Measurements from ENCODE around the gene NLK.
"Not testable (repeated sequence)": the region's sequence is repeated elsewhere in the genome, so short reads cannot be mapped to it uniquely, and the experiment has no call there.

Gene NLK

DNA sequence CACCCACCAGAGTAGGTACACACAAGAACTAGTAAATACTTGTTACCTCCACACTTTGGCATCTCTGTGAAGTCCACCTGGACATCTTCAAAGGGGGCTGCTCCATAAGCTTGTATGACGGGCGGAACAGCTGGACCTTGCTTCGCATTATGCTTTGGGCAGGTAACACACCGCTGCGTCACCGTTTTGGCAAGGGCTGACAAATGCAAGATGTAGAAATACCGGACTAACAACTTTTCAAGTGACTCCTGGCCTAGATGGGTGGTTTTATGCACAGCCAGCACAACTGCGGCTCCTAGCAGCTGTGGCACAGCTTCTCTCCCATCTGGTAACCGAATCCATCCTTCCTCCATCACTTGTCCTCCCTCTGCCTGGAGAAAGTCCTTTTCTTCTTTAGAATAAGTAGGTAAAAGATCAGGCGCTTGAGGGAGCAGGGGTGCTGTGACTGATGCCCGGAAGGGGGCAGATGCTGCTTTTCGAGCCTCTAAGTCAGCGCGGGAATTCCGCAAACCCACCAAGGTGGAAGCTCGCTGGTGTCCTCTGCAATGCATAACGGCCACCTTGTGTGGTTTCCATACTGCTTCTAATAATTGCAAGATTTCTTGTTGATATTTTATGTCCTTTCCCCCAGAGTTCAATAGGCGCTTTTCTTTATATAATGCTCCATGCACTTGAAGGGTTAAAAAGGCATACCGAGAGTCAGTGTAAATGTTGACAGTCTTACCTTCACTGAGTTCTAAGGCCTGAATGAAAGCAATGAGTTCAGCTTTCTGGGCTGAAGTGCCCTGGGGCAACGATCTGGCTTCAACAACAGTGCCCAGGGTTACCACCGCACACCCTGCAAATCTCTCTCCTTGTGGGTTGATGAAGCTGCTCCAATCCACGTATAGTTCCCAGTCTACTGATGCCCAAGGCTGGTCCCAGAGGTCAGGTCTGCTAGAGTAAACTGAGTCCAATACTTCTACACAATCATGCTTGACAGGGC, 191.7 kb downstream of the NLK start:
- H3K27ac Mint-ChIP-seq; H3K9me3 Mint-ChIP-seq; H3K4me1 Mint-ChIP-seq (ENCODE audit: low read depth); H3K4me3 Mint-ChIP-seq; H3K36me3 Mint-ChIP-seq (ENCODE audit: low read depth): not testable (repeated sequence)
- peaks cover 24% of the 10 kb centered on the region for H3K27me3 Mint-ChIP-seq

DNA sequence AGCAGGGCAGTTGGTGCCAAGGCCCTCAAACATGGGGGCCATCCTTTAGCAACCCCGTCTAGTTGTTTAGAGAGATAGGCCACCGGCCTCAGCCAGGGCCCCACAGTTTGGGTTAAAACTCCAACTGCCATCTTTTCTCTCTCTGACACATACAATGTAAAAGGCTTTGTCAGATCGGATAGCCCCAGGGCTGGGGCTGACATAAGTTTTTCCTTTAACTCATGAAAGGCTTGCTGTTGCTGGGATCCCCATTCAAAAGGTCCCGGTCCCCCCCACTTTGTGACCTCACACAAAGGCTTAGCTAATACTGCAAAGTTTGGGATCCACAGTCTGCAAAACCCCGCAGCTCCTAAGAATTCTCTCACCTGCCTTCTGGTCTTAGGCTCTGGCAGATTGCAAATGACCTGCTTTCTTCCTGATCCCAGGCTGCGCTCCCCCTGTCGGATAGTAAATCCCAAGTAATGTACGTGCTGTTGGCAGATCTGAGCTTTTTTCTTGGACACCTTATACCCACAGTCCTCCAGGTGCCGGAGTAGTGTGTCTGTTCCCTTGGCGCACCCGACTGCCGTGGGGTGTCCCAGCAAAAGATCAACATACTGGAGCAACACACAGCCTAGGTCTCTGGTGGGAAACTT, 192.7 kb downstream of the NLK start:
- not testable (repeated sequence) for H3K36me3 Mint-ChIP-seq (ENCODE audit: low read depth); H3K9me3 Mint-ChIP-seq; H3K4me3 Mint-ChIP-seq; H3K4me1 Mint-ChIP-seq (ENCODE audit: low read depth); H3K27ac Mint-ChIP-seq
- H3K27me3 Mint-ChIP-seq, result peaks cover 14% of the 10 kb centered on the region

DNA sequence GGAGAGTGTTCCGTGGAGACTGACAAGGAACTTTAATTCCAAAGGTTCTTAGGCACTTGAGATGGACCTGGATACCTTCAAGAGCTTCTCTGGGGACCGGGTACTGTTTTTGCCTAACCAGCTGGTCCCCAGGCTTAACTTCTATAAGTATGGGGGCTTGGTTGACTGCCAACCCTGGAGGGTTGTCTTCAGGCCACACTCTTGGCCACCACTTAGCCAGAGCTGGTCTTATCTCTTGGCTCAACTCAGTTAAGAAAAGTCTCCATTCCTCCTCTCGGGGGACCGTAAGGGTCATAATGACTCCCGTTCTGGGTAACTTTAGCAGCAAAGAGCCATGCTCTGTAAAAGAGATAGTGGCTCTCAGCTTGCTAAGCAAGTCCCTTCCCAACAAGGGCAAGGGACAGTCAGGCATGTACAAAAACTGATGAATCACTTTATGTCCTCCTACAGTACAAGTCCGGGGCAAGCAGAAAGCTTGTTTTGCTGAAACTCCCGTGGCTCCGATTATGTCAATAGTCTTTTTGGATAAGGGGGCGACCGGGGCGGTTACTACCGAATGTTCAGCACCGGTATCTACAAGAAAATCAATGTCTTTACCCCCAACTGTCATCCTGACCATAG, 193.7 kb downstream of the NLK start:
- H3K27me3 Mint-ChIP-seq; H3K36me3 Mint-ChIP-seq (ENCODE audit: low read depth); H3K4me1 Mint-ChIP-seq (ENCODE audit: low read depth); H3K27ac Mint-ChIP-seq; H3K9me3 Mint-ChIP-seq; H3K4me3 Mint-ChIP-seq: not testable (repeated sequence)

DNA sequence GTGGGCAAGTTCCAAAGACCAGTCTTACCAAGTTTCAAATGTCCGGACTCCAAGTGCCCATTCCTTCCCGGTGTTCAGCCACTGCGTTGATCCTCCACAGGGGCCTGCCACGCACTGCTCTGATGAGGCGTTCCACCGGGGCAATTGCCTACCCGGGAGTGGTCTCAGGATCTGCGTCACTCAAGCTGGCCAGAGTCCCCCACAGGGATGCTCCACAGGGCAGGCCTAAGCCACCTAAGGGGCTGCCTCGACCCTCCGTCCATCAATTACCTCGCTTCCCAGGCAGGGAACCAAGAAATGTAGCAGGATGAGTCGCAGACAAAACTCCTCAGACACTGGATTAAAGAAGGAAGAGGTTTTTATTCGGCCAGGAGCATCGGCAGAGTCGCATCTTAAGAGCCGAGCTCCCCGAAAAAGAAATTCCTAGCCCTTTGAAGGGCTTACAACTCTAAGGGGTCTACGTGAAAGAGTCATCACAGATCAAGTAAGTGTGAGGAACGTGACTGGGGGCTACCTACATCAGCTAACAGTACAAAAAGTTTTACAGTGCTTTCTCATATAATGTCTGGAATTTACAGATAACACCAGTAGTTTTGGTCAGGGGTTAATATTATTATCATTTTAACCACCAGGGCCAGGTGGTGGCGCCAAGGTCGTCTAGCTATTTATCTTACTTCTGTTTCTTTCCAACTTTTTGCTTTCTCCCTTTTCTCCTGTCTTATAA, 196.2 kb downstream of the NLK start:
- H3K4me3 Mint-ChIP-seq; H3K9me3 Mint-ChIP-seq; H3K27me3 Mint-ChIP-seq; H3K4me1 Mint-ChIP-seq (ENCODE audit: low read depth); H3K36me3 Mint-ChIP-seq (ENCODE audit: low read depth); H3K27ac Mint-ChIP-seq: not testable (repeated sequence)

DNA sequence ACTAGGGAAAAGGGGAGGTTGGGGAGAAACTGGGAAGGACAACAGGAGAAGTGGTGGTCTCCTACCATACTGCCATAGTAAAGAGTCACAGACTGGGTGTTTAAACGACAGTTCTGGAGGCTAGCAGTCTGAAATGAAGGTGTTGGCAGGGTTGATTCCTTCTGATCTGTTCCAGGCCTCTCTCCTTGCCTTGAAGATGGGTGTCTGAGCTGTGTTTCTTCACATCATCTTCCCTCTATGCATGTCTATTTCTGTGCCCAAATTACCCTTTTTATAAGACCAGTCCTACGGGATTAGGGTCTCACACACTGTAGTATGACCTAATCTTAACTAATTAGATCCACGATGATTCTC, 196.8 kb downstream of the NLK start:
- Mint-ChIP-seq H3K27me3 (peaks cover 3% of the 10 kb centered on the region), H3K4me1 (ENCODE audit: low read depth) (no peaks in the 10 kb centered on the region), H3K36me3 (ENCODE audit: low read depth) (no peaks in the 10 kb centered on the region), H3K27ac (no peak overlapping the region), H3K4me3 (no peak overlapping the region), H3K9me3 (no peaks in the 10 kb centered on the region)

DNA sequence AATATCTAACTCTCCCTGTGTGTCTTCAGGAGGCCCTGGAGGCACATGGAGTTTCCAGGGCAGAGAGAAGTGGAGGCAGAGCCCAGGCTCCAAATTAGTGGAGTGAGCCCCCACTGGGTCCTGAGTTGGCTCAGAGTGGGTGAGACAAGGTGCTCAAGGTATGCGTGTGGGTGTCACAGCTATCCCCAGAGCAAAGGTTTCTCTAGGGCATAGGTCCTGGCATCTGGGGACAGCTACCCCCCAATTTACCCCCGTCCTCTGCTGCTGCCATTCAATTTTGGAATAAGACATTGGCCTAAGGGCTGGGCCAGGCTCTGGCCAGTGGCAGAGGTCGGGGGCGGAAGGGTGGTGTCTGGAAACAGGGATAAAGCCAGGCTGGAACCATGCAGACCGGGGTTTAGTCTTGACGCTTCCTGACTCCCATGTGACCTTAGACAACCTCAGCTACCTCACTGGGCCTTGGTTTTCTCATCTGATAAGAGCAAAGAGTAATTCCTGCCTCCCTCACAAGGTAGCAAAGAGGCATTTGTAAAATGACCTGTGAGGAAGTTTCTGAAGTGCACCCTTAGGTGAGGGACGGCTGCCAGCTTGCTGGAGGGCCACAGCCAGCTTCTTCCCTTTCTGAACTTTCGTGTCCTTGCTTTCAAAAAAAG, 198.3 kb downstream of the NLK start:
- Mint-ChIP-seq H3K4me1 (ENCODE audit: low read depth) (no peaks in the 10 kb centered on the region), H3K36me3 (ENCODE audit: low read depth) (no peaks in the 10 kb centered on the region), H3K27ac (no peak overlapping the region), H3K9me3 (no peaks in the 10 kb centered on the region), H3K4me3 (no peak overlapping the region), H3K27me3 (no peaks in the 10 kb centered on the region)

DNA sequence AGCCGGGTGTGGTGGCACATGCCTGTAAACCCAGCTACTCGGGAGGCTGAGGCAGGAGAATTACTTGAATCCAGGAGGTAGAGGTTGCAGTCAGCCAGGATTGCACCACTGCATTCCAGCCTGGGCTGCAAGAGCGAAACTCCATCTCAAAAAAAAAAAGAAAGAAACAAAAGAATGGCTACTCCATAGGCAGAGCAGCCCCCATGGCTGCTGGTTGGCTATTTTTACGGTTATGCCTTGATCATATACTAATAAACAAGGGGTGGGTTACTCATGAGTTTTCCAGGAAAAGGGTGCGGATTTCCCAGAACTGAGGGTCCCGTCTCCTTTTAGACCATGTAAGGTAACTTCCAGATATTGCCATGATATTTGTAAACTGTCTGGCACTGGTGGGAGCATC, 200.3 kb downstream of the NLK start:
- H3K4me3 Mint-ChIP-seq, result no peak overlapping the region
- no peak overlapping the region for H3K27ac Mint-ChIP-seq
- H3K9me3 Mint-ChIP-seq, result no peaks in the 10 kb centered on the region
- H3K4me1 Mint-ChIP-seq (ENCODE audit: low read depth), result no peaks in the 10 kb centered on the region
- H3K36me3 Mint-ChIP-seq (ENCODE audit: low read depth), result no peaks in the 10 kb centered on the region
- H3K27me3 Mint-ChIP-seq, result no peaks in the 10 kb centered on the region

DNA sequence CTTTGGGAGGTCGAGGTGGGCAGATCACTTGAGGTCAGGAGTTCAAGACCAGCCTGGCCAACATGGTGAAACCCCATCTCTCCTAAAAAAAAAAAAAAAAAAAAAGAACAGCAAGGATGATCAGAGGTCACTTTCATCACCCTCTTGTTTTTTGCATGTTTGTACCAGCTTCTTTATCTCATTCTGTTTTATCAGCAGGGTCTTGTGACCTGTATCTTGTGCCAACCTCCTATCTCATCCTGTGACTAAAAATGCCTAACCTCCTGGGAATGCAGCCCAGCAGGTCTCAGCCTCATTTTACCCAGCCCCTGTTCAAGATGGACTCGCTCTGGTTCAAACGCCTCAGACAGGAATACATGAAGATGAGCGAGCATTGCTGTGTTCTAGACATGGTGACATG, 200.8 kb downstream of the NLK start:
- H3K4me1 Mint-ChIP-seq (ENCODE audit: low read depth); H3K27ac Mint-ChIP-seq; H3K27me3 Mint-ChIP-seq; H3K9me3 Mint-ChIP-seq; H3K4me3 Mint-ChIP-seq; H3K36me3 Mint-ChIP-seq (ENCODE audit: low read depth): not testable (repeated sequence)

DNA sequence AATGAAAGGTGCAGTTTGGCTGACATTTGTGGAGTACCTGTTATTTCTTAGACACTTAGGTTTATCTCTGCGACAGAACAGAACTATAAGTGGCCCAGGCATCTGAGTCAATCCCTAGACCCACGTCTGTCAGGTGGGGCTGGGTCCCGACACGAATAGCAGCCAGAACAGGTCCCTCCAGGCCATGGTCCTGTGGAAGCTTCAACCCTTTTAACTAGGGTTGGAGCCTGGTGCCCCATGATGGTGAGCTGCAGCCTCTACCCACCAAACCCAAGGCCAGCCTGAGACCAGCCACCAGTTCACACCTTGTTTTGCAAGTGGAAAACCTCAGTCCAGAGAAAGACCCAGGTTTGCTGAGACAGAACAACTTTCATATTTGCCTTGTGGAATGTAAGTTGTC, 202.0 kb downstream of the NLK start:
- H3K9me3 Mint-ChIP-seq, result no peaks in the 10 kb centered on the region
- no peaks in the 10 kb centered on the region for H3K4me1 Mint-ChIP-seq (ENCODE audit: low read depth)
- H3K27ac Mint-ChIP-seq, result no peak overlapping the region

More for the DNA sequence above, 202.0 kb downstream of the NLK start:
- Mint-ChIP-seq H3K36me3 (ENCODE audit: low read depth) (no peaks in the 10 kb centered on the region), H3K4me3 (no peak overlapping the region), H3K27me3 (no peaks in the 10 kb centered on the region)
